ENCODE results near the gene RFX2. TPM values are rescaled to one million over a fixed set of nuclear protein-coding genes. Genes with fewer than 3 reads are reported as not detected.

RFX2 gene
- total and polyA plus RNA-seq, 9 of the 15 experiments (the other 6 are each of a cell fraction or from before 2014, with no cell fraction given), result 3.6 to 18.7 (median 8.7) TPM

GRCh38 chr19:6126335-6126974 is 16.2 kb upstream of the RFX2 start (continued):
- TF ChIP-seq ZNF740 (CRISPR knock-in tag; IDR thresholded peaks at IDR 0.05), result no peak
- no peak for TF ChIP-seq ZNF740 (tag; IDR thresholded peaks at IDR 0.05)
- TF ChIP-seq ZNF174 (CRISPR knock-in tag; IDR thresholded peaks at IDR 0.05), result no peak
- no peak for TF ChIP-seq NR0B1 (IDR thresholded peaks at IDR 0.05; ENCODE audit: partially characterized antibody)
- no peak for TF ChIP-seq CCNT2 (IDR thresholded peaks at IDR 0.05; ENCODE audit: borderline replicate concordance, extremely low read depth, insufficient read length, low read depth, low read length)
- no peak for TF ChIP-seq PHB2 (IDR thresholded peaks at IDR 0.05; ENCODE audit: low read depth)
- no peak for TF ChIP-seq SNRNP70 (optimal IDR thresholded peaks at IDR 0.05; ENCODE audit: low read depth, low read length)
- no peak for TF ChIP-seq CLOCK (CRISPR knock-in tag; IDR thresholded peaks at IDR 0.05; ENCODE audit: borderline replicate concordance)
- no peak for TF ChIP-seq E4F1 (CRISPR knock-in tag; IDR thresholded peaks at IDR 0.05; ENCODE audit: borderline replicate concordance)
- no peak for TF ChIP-seq SAFB (IDR thresholded peaks at IDR 0.05; ENCODE audit: borderline replicate concordance, low read depth, low read length)
- TF ChIP-seq RNF219 (CRISPR knock-in tag; IDR thresholded peaks at IDR 0.05), result no peak
- TF ChIP-seq ZNF3 (CRISPR knock-in tag; IDR thresholded peaks at IDR 0.05), result no peak
- TF ChIP-seq EZH2 (IDR thresholded peaks at IDR 0.05; ENCODE audit: borderline replicate concordance, low read depth, low read length), result no peak
- peak; percentile 37; the same call in 1 of the 2 replicates for TF ChIP-seq DPF2 (IDR thresholded peaks at IDR 0.05)
- no peak for TF ChIP-seq ZNF444 (CRISPR knock-in tag; IDR thresholded peaks at IDR 0.05)
- TF ChIP-seq TRIM24 (IDR thresholded peaks at IDR 0.05), result peak; percentile 31 to 52; a peak in 2 of 4 replicates
- TF ChIP-seq TBP (optimal IDR thresholded peaks at IDR 0.05; ENCODE audit: low read depth, low read length), result no peak
- no peak for TF ChIP-seq ELF1 (tag; IDR thresholded peaks at IDR 0.05)
- no peak for TF ChIP-seq MAX (CRISPR knock-in tag; IDR thresholded peaks at IDR 0.05)
